ENCODE measurements around the gene SUGP2. TPM values are rescaled to one million over a fixed set of nuclear protein-coding genes. Genes with fewer than 3 reads are reported as not detected.

Gene SUGP2
- total and polyA plus RNA-seq, 9 of the 15 experiments (the other 6 are each of a cell fraction or from before 2014, with no cell fraction given): 13.1 to 101 (median 63.1) TPM

GRCh38 chr19:19009951-19010350 is 23.4 kb downstream of the SUGP2 start:
- H3K79me2 ChIP-seq (ENCODE audit: control insufficient read depth, insufficient read depth, low read length): 0 out of 3 replicates have a peak, but pooled peaks cover 4% of the 10 kb centered on the region
- whole genome bisulfite sequencing (ENCODE audit: insufficient coverage, low coverage, missing lambda C conversion rate): 96% methylated on average over 14 of the region's 18 CpGs
- FAIRE-seq: no peak
- H4K20me1 ChIP-seq (replicated peaks; ENCODE audit: control insufficient read depth, insufficient read depth, low read length): peaks cover 3% of the 10 kb centered on the region; the same call in 1 of the 2 replicates
- H3K27ac ChIP-seq (ENCODE audit: extremely low read depth, low read depth, low read length): no peak overlapping the region
- H3K4me2 ChIP-seq (ENCODE audit: insufficient read depth, low read length): no peak overlapping the region
- POLR2A ChIA-PET: interaction anchor here (0.6 to 1.5 kb wide), 4 partner anchors 9 to 134 kb away, joined by 3 to 4 read pairs (median 3); no protein-coding TSS in a partner anchor
- no peak for ATAC-seq
- BruUV-seq (replicated peaks): no TSS peak
- no peak overlapping the region for H3K9ac ChIP-seq (ENCODE audit: insufficient read depth in 1 of 2, low read depth in 2 of 2, low read length in 2 of 2)
- peak; percentile 59 for TF ChIP-seq POLR2G (IDR thresholded peaks at IDR 0.05; ENCODE audit: low read depth, low read length)
- TF ChIP-seq ZNF384 (IDR thresholded peaks at IDR 0.05; ENCODE audit: low read depth, low read length): no peak
- no peak overlapping the region for H3K4me3 ChIP-seq
- H2AFZ ChIP-seq (ENCODE audit: low read depth, low read length): no peak overlapping the region
- H3K36me3 ChIP-seq (ENCODE audit: control insufficient read depth, insufficient read depth, low read length): peaks cover 94% of the 10 kb centered on the region
- in situ Hi-C loops (cut with MboI) (no loop called here), intact Hi-C loops (cut with micrococcal nuclease) (no loop called here)
- H3K27me3 ChIP-seq (ENCODE audit: control insufficient read depth in 2 of 2, insufficient read depth in 2 of 2, low read length in 2 of 2): no peaks in the 10 kb centered on the region
- H3K9me1 ChIP-seq (ENCODE audit: control insufficient read depth, insufficient read depth, low read length): peaks cover 4% of the 10 kb centered on the region
- CTCF ChIA-PET (ENCODE audit: low intra/inter-chr PET ratio): no interaction called here
- DNase-seq (ENCODE audit: extremely low read depth in 1 of 4, low spot score in 3 of 4): no peak
- no peaks in the 10 kb centered on the region for H3K4me1 ChIP-seq (replicated peaks in 1 of 2; ENCODE audit: control insufficient read depth in 2 of 2, insufficient read depth in 2 of 2, low read length in 2 of 2)
- H3K9me3 ChIP-seq (replicated peaks; ENCODE audit: control insufficient read depth, insufficient read depth, low read depth, low read length): no peaks in the 10 kb centered on the region

- H3K36me3 ChIP-seq (ENCODE audit: control insufficient read depth, insufficient read depth, low read length): peaks cover 95% of the 10 kb centered on the region
- H3K9ac ChIP-seq (ENCODE audit: insufficient read depth in 1 of 2, low read depth in 2 of 2, low read length in 2 of 2): no peak overlapping the region
- no peaks in the 10 kb centered on the region for H3K9me3 ChIP-seq (replicated peaks; ENCODE audit: control insufficient read depth, insufficient read depth, low read depth, low read length)
- H3K79me2 ChIP-seq (ENCODE audit: control insufficient read depth, insufficient read depth, low read length): no peaks in the 10 kb centered on the region
- no peak for ATAC-seq
- ChIA-PET CTCF (ENCODE audit: low intra/inter-chr PET ratio) (no interaction called here), POLR2A (interaction anchor here (1.2 kb wide), 1 partner anchor 21 kb away, joined by 3 read pairs; no protein-coding TSS in a partner anchor)
- H2AFZ ChIP-seq (ENCODE audit: low read depth, low read length): no peak overlapping the region
- no peak for FAIRE-seq
- BruUV-seq (replicated peaks): no TSS peak
- H3K4me2 ChIP-seq (ENCODE audit: insufficient read depth, low read length): no peak overlapping the region
- H3K4me1 ChIP-seq (replicated peaks in 1 of 2; ENCODE audit: control insufficient read depth in 2 of 2, insufficient read depth in 2 of 2, low read length in 2 of 2): no peaks in the 10 kb centered on the region
- no peak for TF ChIP-seq SMAD1 (IDR thresholded peaks at IDR 0.05; ENCODE audit: low read depth, low read length, partially characterized antibody)
- TF ChIP-seq HMBOX1 (IDR thresholded peaks at IDR 0.05): no peak
- TF ChIP-seq POLR2AphosphoS2 (IDR thresholded peaks at IDR 0.05; ENCODE audit: low read length): 0 out of 2 replicates have a peak, but pooled peaks have one; percentile 7
- TF ChIP-seq ZNF280B (CRISPR knock-in tag; IDR thresholded peaks at IDR 0.05): no peak
- no peak overlapping the region for H3K4me3 ChIP-seq
- intact Hi-C loops (cut with micrococcal nuclease) (no loop called here), in situ Hi-C loops (cut with MboI) (no loop called here)
- H3K27ac ChIP-seq (ENCODE audit: extremely low read depth, low read depth, low read length): no peak overlapping the region
- no peak for DNase-seq (ENCODE audit: extremely low read depth in 1 of 4, low spot score in 3 of 4)
- H3K27me3 ChIP-seq (ENCODE audit: control insufficient read depth in 2 of 2, insufficient read depth in 2 of 2, low read length in 2 of 2): no peaks in the 10 kb centered on the region
- H4K20me1 ChIP-seq (replicated peaks; ENCODE audit: control insufficient read depth, insufficient read depth, low read length): no peaks in the 10 kb centered on the region; the same call in 1 of the 2 replicates
- peaks cover 8% of the 10 kb centered on the region for H3K9me1 ChIP-seq (ENCODE audit: control insufficient read depth, insufficient read depth, low read length)
- 72% methylated on average over 3 of the region's 3 CpGs for WGBS (ENCODE audit: insufficient coverage, low coverage, missing lambda C conversion rate)
These were observed 27.1 kb downstream of the SUGP2 start for GRCh38 chr19:19006213-19006612.

Data from K562 (cell line).